Gastroesophageal sphincter (tissue), 4 donors: ENCODE measurements around the gene FOXP4. TPM values are rescaled to one million over a fixed set of nuclear protein-coding genes. Genes with fewer than 3 reads are reported as not detected.

Experiments
- ATAC-seq: fragments of 150-250 bp; one replicate; pipeline ENCODE4 v1.9.1; 2016; ENCODE audit warnings: mild to moderate bottlenecking, moderate library complexity
- H3K27ac ChIP-seq, 4 donors: fragments of 200-600 bp; sonication (generic) in 3 of 4; 1 replicate in 3 of 4; 2 replicates in 1 of 4; pipeline ENCODE4 v1.5.1; 2016 to 2019
- H3K27me3 ChIP-seq: fragments of 200-600 bp; sonication (generic); one replicate; pipeline ENCODE4 v1.5.1; 2019
- H3K36me3 ChIP-seq, 2 donors: fragments of 200-600 bp; sonication (generic); one replicate each; pipeline ENCODE4 v1.5.1; 2019; ENCODE audit warnings: control low read depth in 1 of 2
- H3K4me1 ChIP-seq, 3 donors: fragments of 200-600 bp; sonication (generic); 1 replicate in 2 of 3; 2 replicates in 1 of 3; pipeline ENCODE4 v1.5.1; 2016 to 2019; ENCODE audit warnings: control low read depth in 2 of 3
- H3K4me3 ChIP-seq, 2 donors: fragments of 200-600 bp; sonication (generic); one replicate each; pipeline ENCODE4 v1.5.1; 2019; ENCODE audit warnings: mild to moderate bottlenecking in 1 of 2, moderate library complexity in 1 of 2
- H3K9me3 ChIP-seq, 3 donors: fragments of 200-600 bp; sonication (generic); one replicate each; pipeline ENCODE4 v1.5.1; 2017 to 2019; ENCODE audit warnings: control low read depth in 2 of 3
- EP300 ChIP-seq: sonication (generic); formaldehyde crosslinking; IDR thresholded peaks from one replicate; pipeline ENCODE4 v1.6.1; 2017; ENCODE audit warnings: antibody characterized with exemption, mild to moderate bottlenecking
- POLR2A ChIP-seq, 2 donors: fragments of 450-650 bp; IDR thresholded peaks; one replicate each; pipeline ENCODE4 v1.6.1; 2017; ENCODE audit warnings: antibody characterized with exemption in 2 of 2, mild to moderate bottlenecking in 2 of 2, moderate library complexity in 1 of 2
- POLR2AphosphoS5 ChIP-seq: sonication (generic); formaldehyde crosslinking; IDR thresholded peaks from one replicate; pipeline ENCODE4 v1.6.1; 2017; ENCODE audit warnings: antibody characterized with exemption
- WGBS, 2 donors: methylation state at CpG; one replicate each; pipeline ENCODE4 v1.1.5; 2018; ENCODE audit warnings: low coverage in 1 of 2; 5-methylcytosine and 5-hydroxymethylcytosine counted together
- total RNA-seq, 4 donors: library from RNA; depleted of rRNA; stranded (reverse); fragments of >200 nt; gene quantifications; one replicate each; pipeline ENCODE4 v1.1.0, GENCODE V29; 2016
- TF ChIP-seq, protein P1 (sequence below), 4 experiments: fragments of 200-600 bp in 2 of 4; fragments of 450-650 bp in 2 of 4; sonication (generic) in 1 of 4; IDR thresholded peaks; one replicate each; pipeline ENCODE4 v1.5.1; 2017 to 2019; ENCODE audit warnings: antibody characterized with exemption in 4 of 4, mild to moderate bottlenecking in 2 of 4, moderate library complexity in 2 of 4

FOXP4 gene
- total RNA-seq, 4 donors from 2014 or later: 8.2 to 25.8 (median 11.7) TPM

DNA sequence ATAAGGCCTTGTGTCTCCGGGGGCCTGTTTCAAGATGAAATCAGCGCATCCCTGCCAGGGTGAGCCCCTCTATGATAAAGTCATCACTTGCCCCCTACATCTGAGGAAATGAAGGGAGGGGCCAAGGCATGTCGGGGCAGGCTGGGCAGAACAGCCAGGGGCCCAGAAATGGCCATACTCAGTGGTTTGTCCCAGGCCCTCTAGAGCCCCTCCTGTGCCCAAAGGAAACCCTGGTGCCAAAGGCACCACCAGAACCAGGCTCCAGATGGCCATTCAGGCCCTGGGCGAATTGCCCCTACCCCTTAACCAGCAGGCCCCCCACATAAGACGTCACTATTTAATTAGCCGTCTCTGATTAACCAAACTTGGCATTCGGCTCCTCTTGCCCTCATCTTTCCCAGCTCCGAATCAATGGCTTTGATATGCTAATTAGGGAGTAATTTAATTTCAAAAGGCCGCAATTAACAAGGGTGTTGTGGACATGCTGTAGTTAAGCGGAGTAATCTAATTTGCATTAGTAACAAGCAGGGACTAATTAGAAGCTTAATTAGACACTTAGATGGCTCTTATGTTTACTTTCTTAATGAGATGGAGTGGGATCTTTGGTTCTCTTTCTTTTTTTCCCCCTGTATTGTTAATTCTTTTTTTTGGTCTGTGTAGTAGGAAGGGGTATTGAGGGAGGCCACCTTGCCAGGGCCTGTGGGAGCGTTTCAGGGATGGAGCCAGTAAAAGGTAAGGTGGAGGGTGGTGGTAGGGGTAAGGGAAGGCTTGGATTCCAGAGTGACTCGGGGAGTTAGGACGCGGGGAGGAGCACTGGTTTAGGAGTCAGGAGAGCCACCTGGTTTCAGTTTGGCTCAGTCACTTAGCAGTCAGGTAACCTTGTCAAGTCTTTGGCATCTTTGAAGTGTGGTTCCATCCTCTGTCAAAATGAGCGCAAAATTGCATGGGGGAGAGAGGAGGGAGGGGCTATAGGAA, 9.4 kb downstream of the FOXP4 start:
- Histone ChIP-seq H3K4me3 (no peak overlapping the region), H3K27ac (no peak overlapping the region), H3K4me1 (peaks cover 0 to 50% (median 0%) of the 10 kb centered on the region in 3 donors), H3K9me3 (no peaks in the 10 kb centered on the region), H3K36me3 (peaks cover 0 to 27% of the 10 kb centered on the region in 2 donors), H3K27me3 (no peaks in the 10 kb centered on the region)
- no peak for ATAC-seq
- TF ChIP-seq POLR2AphosphoS5: no peak
- TF ChIP-seq EP300: no peak
- TF ChIP-seq, protein P1, sequence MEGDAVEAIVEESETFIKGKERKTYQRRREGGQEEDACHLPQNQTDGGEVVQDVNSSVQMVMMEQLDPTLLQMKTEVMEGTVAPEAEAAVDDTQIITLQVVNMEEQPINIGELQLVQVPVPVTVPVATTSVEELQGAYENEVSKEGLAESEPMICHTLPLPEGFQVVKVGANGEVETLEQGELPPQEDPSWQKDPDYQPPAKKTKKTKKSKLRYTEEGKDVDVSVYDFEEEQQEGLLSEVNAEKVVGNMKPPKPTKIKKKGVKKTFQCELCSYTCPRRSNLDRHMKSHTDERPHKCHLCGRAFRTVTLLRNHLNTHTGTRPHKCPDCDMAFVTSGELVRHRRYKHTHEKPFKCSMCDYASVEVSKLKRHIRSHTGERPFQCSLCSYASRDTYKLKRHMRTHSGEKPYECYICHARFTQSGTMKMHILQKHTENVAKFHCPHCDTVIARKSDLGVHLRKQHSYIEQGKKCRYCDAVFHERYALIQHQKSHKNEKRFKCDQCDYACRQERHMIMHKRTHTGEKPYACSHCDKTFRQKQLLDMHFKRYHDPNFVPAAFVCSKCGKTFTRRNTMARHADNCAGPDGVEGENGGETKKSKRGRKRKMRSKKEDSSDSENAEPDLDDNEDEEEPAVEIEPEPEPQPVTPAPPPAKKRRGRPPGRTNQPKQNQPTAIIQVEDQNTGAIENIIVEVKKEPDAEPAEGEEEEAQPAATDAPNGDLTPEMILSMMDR (IDR thresholded peaks at IDR 0.05): no peak
- 87 to 95% methylated on average over 8 to 14 of the region's 15 CpGs for WGBS, 2 donors

DNA sequence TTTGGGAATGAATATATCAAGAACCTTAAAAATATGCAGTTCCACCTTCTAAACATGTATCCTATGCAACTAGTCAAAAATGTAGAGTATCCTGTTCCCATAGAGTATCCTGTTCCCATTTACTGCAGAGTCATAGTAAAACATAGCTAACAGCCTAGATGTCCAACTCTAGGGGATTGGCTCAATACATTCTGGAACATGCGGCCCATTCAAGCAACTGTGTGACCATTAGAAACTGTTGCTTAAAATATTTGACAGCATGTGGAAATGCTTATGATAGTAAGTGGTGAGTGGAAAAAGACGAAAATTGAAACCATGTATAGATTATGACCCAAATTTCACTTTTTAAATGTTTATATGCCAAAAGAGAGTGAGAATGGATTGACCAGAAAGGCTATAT, 11.2 kb downstream of the FOXP4 start:
- no peak overlapping the region for H3K4me3 ChIP-seq
- no peak for ATAC-seq
- whole genome bisulfite sequencing, 2 donors: 94 to 95% methylated on average over 2 of the region's 2 CpGs
- H3K27ac ChIP-seq: no peak overlapping the region
- TF ChIP-seq, protein P1 (IDR thresholded peaks at IDR 0.05): no peak
- no peak for TF ChIP-seq EP300
- TF ChIP-seq POLR2AphosphoS5: no peak
- no peak for TF ChIP-seq POLR2A (IDR thresholded peaks at IDR 0.05)
- peaks cover 0 to 47% (median 0%) of the 10 kb centered on the region in 3 donors for H3K4me1 ChIP-seq
- H3K9me3 ChIP-seq: no peaks in the 10 kb centered on the region
- peaks cover 0 to 10% of the 10 kb centered on the region in 2 donors for H3K36me3 ChIP-seq
- no peaks in the 10 kb centered on the region for H3K27me3 ChIP-seq

DNA sequence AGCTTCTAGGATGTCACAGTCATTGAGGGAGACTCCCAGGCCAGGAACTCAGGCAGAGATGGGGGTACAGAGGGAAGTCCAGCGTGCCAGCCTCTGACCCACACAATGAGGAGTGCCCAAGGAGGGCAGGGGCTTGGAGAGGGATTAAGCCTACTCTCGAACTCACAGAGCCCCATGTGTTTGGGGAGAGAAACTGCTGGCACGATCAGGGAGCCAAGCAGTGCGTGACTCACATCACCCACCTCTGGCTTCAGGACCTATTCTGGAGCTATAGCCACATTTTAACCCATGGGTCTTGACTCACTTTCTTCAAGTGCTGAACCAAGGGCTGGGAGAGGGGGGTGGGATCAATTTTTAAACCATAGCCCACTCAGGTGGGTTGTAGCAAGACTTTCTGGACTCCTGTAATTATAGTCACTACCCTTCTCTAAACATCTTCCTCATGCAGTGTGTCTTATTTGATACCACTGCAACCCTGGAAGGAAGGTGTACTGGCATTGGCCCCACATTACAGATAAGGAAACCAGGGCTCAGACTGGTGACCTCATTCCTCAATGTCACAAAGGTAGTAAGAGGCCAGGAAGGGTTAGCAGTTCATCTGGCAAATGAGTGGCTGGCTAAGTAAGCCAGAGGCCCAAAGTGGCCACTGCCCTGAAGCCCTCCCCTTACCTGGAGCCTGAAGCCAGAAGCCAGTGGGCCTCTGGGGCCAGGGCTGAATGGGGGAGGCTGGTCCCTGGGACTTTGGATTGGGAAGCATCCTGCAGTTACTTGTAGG, 12.0 kb downstream of the FOXP4 start:
- ATAC-seq: no peak

DNA sequence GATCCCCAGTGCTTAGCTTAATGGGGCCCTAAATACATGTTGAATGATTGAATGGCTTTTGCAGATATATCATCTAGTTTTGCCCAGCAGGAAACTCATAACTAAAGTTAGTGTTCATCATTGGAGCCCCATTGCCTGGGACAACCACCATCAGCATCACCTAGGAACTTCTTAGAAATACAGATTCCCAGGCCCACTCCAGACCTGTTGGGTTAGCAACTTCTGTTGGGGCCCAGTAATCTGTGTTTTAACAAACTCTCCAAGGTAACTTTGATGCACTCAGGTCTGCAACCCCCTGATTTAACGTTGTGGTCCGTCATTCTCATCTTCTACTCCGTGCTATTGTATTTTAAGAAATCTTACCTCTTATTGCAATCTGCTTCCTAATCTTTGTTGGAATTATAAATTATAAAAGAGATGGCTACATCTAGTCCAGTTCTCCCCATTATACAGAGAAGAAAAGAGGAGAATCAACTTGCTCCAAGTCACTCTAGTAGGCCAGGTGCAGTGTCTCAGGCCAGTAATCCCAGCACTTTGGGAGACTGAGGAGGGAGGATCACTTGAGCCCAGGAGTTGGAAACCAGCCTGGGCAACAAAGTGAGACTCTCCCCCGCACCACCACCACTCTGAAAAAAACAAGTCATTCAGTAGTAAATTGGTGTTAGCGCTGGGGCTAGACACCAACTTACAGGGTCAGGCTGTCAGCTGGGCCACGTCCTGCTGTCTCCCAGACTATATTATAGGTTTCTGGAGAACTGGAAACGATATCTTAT, 13.7 kb downstream of the FOXP4 start:
- 64 to 78% methylated on average over 3 to 6 of the region's 7 CpGs for WGBS, 2 donors
- Histone ChIP-seq H3K27me3 (no peaks in the 10 kb centered on the region), H3K4me3 (peak overlapping the region in 1 of 2 donors; percentile 52), H3K4me1 (peaks cover 0 to 51% (median 0%) of the 10 kb centered on the region in 3 donors), H3K36me3 (no peaks in the 10 kb centered on the region), H3K9me3 (no peaks in the 10 kb centered on the region), H3K27ac (no peak overlapping the region)
- no peak for ATAC-seq
- TF ChIP-seq, protein P1 (IDR thresholded peaks at IDR 0.05): no peak
- TF ChIP-seq POLR2AphosphoS5: no peak
- no peak for TF ChIP-seq EP300
- no peak for TF ChIP-seq POLR2A (IDR thresholded peaks at IDR 0.05)

More for the DNA sequence above, 12.0 kb downstream of the FOXP4 start:
- 80% methylated on average over 2 of the region's 4 CpGs; no CpG with 5 or more reads in 1 of the 2 donors for WGBS, 2 donors
- TF ChIP-seq POLR2AphosphoS5: no peak
- TF ChIP-seq, protein P1 (IDR thresholded peaks at IDR 0.05): no peak
- TF ChIP-seq EP300: no peak
- no peak for TF ChIP-seq POLR2A (IDR thresholded peaks at IDR 0.05)
- no peak overlapping the region for H3K27ac ChIP-seq
- H3K4me1 ChIP-seq: peaks cover 0 to 48% (median 0%) of the 10 kb centered on the region in 3 donors
- no peaks in the 10 kb centered on the region for H3K27me3 ChIP-seq
- no peaks in the 10 kb centered on the region for H3K9me3 ChIP-seq
- peaks cover 0 to 1% of the 10 kb centered on the region in 2 donors for H3K36me3 ChIP-seq
- H3K4me3 ChIP-seq: no peak overlapping the region
